Stimulated activated CD8-positive, alpha-beta memory T cell treated with anti-CD3 and anti-CD28 coated beads, Interleukin-7, amount 100 ng/mL, for 48 hours (primary cell): ENCODE data around the gene KRTAP5-11.
"Not testable (repeated sequence)": the region's sequence is repeated elsewhere in the genome, so short reads cannot be mapped to it uniquely, and the experiment has no call there.

Experiments used
- DNase-seq, 2 donors: peaks; one replicate each; pipeline ENCODE4 v3.0.0-alpha.2; 2020; ENCODE audit warnings: low read depth in 1 of 2; ENCODE audit errors: extremely low read depth in 1 of 2

The KRTAP5-11 gene

DNA sequence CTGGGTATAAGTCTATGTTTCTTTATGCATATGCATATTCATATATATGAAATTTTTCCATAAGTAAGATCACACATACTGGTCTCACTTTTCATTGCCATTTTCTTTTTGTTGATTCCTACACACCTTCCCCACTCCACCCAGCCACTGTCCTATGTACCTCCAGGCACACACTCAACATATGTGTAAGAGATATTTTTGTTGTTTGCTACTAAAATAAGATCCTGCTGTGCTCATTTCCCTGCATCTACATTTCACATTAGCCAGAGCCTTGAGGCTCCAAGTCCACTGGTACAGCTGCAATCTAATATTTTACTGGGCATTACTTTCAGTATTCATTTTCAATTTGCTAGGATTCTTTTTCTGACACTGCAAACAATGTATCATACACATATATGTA is 25.4 kb downstream of the KRTAP5-11 start:
- no peak for DNase-seq

DNA sequence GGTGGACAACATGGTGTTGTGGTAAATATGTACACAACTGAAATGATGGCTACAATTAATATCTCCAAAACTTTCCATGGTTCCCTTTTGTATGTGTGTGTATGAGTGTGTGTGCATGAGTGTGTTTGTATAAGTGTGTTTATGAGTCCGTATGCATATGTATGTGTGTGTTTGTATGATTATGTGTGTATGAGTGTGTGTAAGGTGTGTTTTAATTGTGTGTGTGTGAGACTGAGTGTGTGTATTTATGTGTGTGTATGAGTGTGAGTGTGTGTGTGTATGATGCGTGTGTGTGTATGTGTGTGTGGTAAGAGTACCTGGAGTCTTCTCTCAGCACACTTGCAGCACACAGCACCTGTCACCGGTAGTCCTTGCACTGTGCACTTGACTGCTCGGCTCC is 26.7 kb downstream of the KRTAP5-11 start:
- no peak for DNase-seq

DNA sequence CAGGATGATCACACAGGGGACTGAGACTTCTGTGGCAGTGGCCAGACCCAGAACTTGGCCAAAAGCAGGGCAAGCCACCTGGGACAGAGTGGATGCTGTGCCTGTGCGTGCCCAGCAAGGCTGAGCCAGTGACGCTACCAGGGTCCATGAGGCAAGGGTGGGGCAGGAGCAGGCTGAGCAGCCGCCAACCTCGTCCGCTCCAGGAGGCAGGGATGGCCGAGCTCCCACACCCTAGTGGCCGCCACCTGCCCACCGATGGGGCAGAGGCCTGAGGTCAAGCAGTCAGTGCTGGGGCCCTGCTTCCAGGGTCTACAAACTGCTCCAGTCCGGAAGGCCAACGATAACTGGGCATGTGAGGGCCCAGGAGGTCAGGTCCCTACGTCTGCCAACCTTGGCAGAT is 27.2 kb downstream of the KRTAP5-11 start:
- DNase-seq = no peak

DNA sequence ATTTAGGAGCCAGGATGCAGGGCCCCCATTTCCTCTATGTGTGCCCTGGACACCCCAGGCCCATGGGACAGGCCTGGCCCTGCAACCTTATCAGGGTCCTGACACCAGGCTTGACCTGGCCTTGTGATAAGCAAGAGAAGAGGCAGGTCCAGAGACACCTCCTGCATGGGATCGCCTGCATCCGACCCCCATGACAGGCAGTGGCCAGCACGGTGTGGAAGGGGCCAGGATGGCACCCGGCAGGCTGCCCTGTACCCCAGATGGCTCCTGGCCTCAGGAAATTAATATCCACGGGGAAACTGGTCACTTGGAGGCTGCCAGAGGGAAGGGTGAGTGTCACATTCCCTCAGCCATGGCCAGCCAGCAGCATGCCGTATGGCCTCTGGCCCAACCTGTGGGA is 27.7 kb downstream of the KRTAP5-11 start:
- DNase-seq = no peak

DNA sequence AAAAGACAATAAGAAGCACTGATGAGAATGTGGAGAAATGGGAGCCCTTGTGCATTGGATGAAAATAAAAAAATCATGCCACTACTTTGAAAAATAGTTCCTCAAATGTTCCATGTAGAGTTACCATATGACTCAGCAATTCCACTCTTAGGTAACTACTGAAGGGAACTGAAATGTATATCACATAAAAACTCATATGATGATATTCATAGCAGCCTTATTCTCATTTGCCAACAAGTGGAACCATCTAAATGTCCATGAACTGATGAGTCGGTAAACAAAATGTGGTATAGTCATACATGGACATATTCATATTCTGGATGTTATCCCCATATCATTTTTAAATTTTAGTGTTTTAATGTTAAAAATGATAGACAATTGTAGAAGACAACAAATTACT is 31.0 kb downstream of the KRTAP5-11 start:
- no peak for DNase-seq

DNA sequence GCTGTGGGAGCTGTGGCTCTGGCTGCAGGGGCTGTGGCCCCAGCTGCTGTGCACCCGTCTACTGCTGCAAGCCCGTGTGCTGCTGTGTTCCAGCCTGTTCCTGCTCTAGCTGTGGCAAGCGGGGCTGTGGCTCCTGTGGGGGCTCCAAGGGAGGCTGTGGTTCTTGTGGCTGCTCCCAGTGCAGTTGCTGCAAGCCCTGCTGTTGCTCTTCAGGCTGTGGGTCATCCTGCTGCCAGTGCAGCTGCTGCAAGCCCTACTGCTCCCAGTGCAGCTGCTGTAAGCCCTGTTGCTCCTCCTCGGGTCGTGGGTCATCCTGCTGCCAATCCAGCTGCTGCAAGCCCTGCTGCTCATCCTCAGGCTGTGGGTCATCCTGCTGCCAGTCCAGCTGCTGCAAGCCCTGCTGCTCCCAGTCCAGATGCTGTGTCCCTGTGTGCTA is 33.9 kb downstream of the KRTAP5-11 start:
- DNase-seq = no peak

DNA sequence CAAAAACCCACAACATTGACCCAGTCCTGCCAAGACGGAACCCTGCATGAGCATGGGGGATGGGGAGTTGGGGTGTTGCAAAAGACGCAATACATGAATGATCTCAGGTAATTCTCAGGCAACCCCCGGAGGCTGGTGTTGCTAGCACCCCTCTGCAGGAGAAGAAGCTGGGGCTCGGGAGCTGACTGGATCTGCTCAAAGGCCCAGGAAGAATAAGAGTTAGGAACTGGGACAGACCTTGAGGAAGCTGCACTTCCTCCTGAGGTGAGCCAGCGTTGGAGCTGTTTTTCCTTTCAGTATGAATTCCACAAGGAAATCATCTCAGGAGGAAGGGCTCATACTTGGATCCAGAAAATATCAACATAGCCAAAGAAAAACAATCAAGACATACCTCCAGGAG is 34.6 kb downstream of the KRTAP5-11 start, which contains the start of gene KRTAP5-9:
Gene KRTAP5-9, plus strand, starts transcription at position 301 of the 400 bp plus-strand sequence. CDS start 238 bp downstream, outside the sequence.
- DNase-seq = no peak

DNA sequence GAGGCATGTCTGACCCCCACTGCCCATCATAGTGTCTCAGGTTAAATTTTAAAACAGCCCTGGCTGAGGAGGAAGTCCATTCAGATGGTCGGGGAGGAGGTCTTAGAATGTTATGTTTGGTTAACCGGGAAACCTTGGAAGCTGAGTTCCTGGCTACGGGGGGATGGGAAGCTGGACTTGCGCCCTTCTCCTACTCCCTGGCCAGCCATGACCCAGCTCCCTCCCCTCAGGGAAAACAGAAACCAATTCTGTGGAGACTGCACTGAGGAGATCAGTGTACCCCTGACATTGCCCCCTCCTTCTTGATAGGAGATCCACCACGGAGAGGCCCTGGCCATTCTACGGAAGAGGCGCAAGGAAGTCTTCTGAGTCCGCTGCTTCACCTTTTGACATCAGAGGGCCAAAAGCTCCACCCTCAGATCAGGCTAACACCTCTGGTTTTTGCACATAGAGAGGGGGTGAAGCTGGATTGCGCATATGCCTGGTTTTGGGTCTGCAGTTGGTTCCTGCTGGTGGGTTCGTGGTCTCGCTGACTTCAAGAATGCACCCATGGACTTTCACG is 37.2 kb downstream of the KRTAP5-11 start:
- DNase-seq = no peak

DNA sequence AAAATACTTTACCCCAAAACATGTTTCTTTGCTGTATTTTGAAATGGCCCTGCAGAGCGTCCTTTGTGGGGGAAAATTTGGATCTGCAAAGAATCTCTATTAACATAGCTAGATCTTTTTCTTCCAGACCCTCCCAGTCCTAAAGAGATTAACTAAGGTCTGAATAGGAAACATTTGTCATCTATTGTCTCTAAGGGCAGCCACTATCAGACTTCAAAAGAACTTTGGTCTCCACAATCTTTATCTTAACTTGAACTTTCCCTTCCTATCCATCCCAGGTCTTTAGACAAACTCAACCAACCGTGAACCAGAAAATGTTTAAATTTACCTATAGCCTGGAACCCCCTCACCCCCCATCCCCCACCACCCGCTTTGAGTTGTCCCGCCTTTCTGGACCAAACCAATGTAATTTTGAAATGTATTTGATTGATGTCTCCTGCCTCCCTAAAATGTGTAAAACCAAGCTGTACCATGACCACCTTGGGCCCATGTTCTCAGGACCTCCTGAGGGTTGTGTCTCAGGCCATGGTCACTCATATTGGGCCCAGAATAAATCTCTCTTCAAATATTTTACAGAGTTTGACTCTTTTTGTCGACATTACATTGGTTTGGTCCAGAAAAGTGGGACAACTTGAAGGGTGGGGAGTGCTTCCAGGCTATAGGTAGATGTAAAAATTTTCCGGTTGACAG is 38.0 kb downstream of the KRTAP5-11 start:
- DNase-seq = no peak

DNA sequence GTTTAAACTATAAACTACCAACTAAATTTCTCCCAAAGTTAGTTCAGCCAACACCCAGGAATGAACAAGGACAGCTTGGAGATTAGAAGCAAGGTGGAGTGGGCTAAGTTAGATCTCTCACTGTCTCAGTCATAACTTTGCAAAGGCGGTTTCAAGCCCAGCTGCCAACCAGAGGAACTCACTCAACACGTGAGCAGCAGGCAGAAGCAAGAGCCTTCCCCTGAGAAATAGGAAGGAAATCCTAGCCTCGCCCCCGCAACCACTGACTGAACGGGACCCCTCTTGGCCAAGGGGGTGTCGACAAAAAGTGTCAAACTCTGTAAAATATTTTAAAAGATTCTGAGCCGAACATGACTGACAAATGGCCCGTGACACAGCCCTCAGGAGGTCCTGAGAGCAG is 38.8 kb downstream of the KRTAP5-11 start:
- no peak for DNase-seq

DNA sequence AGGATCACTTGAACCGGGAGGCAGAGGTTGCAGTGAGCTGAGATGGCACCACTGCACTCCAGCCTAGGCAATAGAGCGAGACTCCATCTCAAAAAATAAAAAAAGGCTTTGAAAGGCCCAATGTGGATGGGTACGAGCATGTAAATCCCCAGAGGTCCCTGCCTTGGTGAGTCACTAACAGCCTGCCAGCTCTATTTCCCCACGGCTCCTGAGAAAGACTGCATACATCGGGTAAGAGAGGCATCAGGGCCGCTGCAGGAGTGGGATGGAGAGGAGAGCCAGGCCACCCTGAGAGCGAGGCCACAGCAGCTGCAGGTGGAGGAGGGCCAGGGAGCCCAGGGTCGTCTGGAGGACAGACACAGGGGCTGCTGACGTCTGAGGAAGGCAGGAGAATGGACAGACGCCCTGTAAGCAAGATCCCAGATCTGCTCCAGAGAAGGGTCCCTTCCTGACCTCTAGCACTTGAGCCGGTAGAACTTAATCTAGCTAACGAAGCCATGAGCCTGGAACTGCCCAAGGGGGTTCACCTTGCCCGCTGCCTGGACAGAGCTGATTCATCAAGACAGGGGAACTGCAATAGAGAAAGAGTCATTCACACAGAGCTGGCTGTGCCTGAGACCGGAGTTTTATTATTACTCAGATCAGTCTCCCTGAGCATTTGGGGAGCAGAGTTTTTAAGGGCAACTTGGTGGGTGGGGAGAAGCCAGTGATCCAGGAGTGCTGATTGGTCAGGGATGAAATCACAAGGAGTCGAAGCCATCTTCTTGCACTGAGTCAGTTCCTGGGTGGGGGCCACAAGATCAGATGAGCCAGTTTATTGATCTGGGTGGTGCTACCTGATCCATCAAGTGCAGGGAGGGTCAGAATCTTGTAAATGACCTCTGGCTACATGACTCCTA is 39.5 kb downstream of the KRTAP5-11 start:
- DNase-seq = peak in 1 of 2 donors; percentile 8

DNA sequence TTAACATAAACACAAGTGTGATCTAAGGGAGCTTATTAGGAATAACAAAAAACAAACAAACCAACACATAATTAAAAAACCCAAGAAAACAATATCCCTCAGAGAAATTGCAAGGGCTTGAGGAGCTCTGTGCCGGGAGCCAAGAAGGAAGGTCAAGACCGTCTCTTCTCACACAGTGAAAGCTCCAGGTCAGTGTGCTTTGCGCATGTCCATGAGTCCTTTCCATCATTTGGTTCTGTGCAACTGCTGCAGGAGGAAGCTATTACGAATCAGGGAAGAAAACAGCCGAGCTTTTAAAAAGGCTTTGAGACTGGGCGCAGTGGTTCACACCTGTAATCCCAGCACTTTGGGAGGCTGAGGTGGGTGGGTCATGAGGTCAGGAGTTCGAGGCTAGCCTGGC is 40.3 kb downstream of the KRTAP5-11 start:
- DNase-seq = no peak

DNA sequence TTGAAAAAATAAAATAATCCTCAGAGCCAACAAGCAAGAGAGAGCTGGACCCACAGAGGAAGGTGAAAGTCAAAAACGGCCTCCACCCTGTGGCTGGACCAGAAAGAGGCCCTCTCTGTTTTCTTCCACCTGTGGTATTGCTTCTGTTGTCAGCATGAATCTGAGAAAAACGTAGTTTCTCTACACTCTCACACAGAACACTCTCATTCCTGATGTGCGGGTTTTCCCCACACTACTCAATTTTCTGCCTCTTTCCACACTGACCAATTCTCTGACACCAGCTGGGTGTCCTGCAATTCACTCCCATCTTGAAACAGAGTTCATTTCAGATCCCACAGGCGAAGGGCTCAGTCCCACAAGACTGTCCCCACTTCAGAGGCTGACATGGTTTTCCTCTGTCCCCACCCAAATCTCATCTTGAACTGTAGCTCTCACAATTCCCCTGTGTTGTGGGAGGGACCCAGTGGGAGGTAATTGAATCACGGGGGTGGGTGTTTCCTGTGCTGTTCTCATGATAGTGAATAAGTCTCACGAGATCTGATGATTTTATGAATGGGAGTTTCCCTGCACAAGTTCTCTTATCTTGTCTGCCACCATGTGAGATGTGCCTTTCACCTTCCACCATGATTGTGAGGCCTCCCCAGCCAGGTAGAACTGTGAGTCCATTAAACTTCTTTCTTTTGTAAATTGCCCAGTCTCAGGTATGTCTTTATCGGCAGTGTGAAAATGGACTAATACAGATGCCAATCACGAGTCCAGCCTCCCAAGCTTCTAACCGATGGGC is 42.0 kb downstream of the KRTAP5-11 start:
- not testable (repeated sequence) for DNase-seq

DNA sequence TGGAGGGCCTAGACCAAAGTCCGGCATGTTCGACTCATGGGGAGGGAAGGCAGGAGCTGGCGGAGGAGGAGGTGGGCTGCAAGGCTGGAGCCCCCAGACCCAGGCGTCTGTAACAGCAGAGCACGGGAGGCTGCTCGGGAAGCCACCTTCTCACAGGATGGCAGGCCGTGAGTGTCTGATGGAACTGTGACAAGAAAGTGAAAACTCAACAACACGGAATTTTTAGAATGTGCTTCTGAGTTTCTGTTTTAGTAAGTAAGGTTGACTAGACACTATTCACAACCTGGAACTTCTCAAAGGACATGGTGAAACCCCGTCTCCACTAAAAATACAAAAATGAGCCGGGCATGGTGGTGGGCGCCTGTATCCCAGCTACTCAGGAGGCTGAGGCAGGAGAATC is 42.7 kb downstream of the KRTAP5-11 start:
- not testable (repeated sequence) for DNase-seq

DNA sequence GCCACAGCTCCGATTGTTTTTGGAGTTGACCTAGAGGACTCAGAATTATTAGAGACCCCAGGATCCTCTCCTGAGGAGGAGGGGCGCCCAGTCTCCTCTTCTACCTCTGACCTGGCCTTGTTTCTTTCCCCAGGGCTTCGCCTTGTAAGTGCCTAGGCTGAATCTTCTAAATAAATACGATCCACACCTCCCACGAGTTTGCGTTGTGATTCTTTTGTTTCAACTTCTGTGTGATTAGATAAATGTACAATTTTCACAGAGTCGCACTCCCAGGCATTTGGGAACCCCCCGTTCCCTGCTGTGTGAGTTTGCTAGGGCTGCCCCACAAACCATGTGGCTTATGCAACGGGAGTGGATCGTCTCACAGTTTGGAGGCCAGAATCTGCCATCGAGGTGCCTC is 43.7 kb downstream of the KRTAP5-11 start:
- DNase-seq = no peak

DNA sequence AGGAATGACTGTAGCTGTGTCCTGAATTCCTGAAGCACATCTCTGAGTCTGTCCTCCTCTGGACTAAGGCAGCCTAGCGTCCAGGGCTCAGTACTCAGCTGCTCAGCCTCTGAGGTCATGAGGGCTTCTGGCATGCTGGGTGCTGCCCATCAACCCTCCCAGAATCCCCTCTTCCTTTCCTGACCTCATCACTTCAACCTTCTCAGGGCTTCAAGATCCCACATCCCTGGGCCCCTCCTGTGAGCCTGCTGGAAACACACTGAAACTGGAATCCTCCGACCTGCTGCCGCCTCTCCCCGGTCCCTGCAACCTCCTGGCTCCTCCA is 44.0 kb downstream of the KRTAP5-11 start:
- DNase-seq = no peak

DNA sequence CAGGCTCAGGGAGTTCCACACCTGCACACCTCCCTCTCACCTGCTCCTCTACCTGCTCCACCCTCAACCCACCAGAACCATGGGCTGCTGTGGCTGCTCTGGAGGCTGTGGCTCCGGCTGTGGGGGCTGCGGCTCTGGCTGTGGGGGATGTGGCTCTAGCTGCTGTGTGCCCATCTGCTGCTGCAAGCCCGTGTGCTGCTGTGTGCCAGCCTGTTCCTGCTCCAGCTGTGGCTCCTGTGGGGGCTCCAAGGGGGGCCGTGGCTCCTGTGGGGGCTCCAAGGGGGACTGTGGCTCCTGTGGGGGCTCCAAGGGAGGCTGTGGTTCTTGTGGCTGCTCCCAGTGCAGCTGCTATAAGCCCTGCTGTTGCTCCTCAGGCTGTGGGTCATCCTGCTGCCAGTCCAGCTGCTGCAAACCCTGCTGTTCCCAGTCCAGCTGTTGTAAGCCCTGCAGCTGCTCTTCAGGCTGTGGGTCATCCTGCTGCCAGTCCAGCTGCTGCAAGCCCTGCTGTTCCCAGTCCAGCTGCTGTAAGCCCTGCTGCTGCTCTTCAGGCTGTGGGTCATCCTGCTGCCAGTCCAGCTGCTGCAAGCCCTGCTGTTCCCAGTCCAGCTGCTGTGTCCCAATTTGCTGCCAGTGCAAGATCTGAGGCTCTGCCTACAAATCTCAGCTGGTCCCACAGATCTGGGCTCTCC is 44.6 kb downstream of the KRTAP5-11 start, which contains the start of gene KRTAP5-8:
Gene KRTAP5-8, plus strand, starts transcription at position 49 of the 689 bp plus-strand sequence. Its CDS starts 31 bp downstream, at position 80.
- DNase-seq = not testable (repeated sequence)

DNA sequence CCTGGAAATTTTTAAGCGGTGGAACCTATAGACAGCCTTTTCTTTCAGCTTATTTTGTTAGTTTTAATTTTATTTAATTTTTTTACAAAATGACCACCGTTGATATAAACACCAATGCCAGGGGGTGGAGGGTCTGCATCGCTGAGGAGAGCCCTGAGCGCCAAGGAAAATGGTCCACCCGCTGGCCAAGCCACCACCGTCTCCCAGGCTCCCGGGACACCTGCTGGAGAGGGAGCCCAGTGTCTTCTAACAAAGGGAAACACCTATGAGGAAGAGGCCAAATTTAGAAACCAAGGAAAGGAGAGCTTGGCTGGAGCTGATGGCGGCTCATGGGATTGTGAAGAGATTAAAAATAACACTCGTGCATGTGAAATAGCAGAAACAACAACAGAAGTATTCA is 45.1 kb downstream of the KRTAP5-11 start:
- DNase-seq = no peak

DNA sequence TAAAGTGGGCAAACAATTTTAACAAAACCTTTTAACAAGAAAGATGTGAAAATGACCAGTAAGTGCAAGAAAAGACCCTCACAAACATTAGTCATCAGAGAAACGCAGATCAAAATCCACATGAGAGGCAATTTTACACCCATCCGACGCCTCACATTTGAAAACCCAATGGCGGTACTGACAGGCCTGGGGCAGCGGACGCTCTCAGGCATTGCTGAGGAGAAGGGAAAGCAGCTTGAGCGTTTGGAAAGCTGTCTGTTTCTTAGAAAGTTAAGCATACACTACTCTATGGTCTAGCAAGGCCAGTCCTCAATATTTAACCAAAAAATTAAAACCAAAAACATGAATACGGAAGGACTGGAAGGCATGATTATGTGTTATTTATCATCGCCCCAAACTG is 46.9 kb downstream of the KRTAP5-11 start:
- no peak for DNase-seq
